NCI-H82 treated with DMSO at 0.1 percent for 48 hours (cell line): ENCODE results near the gene CUBN.

Experiments used
- DNase-seq: peaks from one replicate; lab custom pipeline; 2025; ENCODE audit not compliant: unreplicated experiment; lab: John Stamatoyannopoulos, UW

Gene CUBN

GRCh38 chr10:17129741-17130140, at the start of gene CUBN:
Gene CUBN, minus strand, starts transcription at chr10:17129811. Its CDS starts 46 bp downstream, at chr10:17129765.
- no peak for DNase-seq

- DNase-seq, result no peak
Observed at GRCh38 chr10:17179002-17179401, 49.4 kb upstream of the CUBN start.

GRCh38 chr10:17178006-17178405, 48.4 kb upstream of the CUBN start:
- DNase-seq, result no peak

- DNase-seq, result no peak
Observed at GRCh38 chr10:17177014-17177413, 47.4 kb upstream of the CUBN start.

- no peak for DNase-seq
Observed at GRCh38 chr10:17176091-17176490, 46.5 kb upstream of the CUBN start.

- no peak for DNase-seq
Observed at GRCh38 chr10:17175551-17175950, 45.9 kb upstream of the CUBN start.

GRCh38 chr10:17174626-17175025, 45.0 kb upstream of the CUBN start:
- no peak for DNase-seq

GRCh38 chr10:17171141-17171641, 41.6 kb upstream of the CUBN start:
- DNase-seq, result no peak

- DNase-seq, result no peak
Observed at GRCh38 chr10:17169803-17170202, 40.2 kb upstream of the CUBN start.

GRCh38 chr10:17166699-17167098, 37.1 kb upstream of the CUBN start:
- DNase-seq, result no peak

- DNase-seq, result no peak
Observed at GRCh38 chr10:17162828-17163227, 33.2 kb upstream of the CUBN start.

- no peak for DNase-seq
Observed at GRCh38 chr10:17161775-17162174, 32.2 kb upstream of the CUBN start.

- DNase-seq, result no peak
Observed at GRCh38 chr10:17157024-17157423, 27.4 kb upstream of the CUBN start.

GRCh38 chr10:17155826-17156225, 26.2 kb upstream of the CUBN start:
- DNase-seq, result no peak

GRCh38 chr10:17154116-17154515, 24.5 kb upstream of the CUBN start:
- no peak for DNase-seq

GRCh38 chr10:17153321-17153720, 23.7 kb upstream of the CUBN start:
- DNase-seq, result no peak

- no peak for DNase-seq
Observed at GRCh38 chr10:17151716-17152115, 22.1 kb upstream of the CUBN start.

- DNase-seq, result no peak
Observed at GRCh38 chr10:17147884-17148489, 18.4 kb upstream of the CUBN start.

- DNase-seq, result no peak
Observed at GRCh38 chr10:17146892-17147291, 17.3 kb upstream of the CUBN start.

- DNase-seq, result no peak
Observed at GRCh38 chr10:17145239-17145638, 15.6 kb upstream of the CUBN start.

- no peak for DNase-seq
Observed at GRCh38 chr10:17144757-17145156, 15.1 kb upstream of the CUBN start.

- no peak for DNase-seq
Observed at GRCh38 chr10:17144032-17144431, 14.4 kb upstream of the CUBN start.

GRCh38 chr10:17143055-17143690, 13.6 kb upstream of the CUBN start:
- no peak for DNase-seq
